Measurements from ENCODE around the gene B3GNT2.

B3GNT2 gene

GRCh38 chr2:62203459-62203858 lies 7.5 kb downstream of the B3GNT2 start:
- no peak overlapping the region for H3K4me2 ChIP-seq
- no peak overlapping the region for H3K9ac ChIP-seq
- peaks cover 98% of the 10 kb centered on the region for H3K79me2 ChIP-seq (ENCODE audit: insufficient read depth, low read depth)
- H3K27ac ChIP-seq, result no peak overlapping the region
- peaks cover 45% of the 10 kb centered on the region for H3K4me1 ChIP-seq (ENCODE audit: low read depth, poor library complexity, severe bottlenecking)
- H4K20me1 ChIP-seq (ENCODE audit: insufficient read depth), result peaks cover 48% of the 10 kb centered on the region
- H2AFZ ChIP-seq (ENCODE audit: low read depth), result no peak overlapping the region
- H3K36me3 ChIP-seq (ENCODE audit: insufficient read depth), result no peaks in the 10 kb centered on the region
- TF ChIP-seq, protein P1, sequence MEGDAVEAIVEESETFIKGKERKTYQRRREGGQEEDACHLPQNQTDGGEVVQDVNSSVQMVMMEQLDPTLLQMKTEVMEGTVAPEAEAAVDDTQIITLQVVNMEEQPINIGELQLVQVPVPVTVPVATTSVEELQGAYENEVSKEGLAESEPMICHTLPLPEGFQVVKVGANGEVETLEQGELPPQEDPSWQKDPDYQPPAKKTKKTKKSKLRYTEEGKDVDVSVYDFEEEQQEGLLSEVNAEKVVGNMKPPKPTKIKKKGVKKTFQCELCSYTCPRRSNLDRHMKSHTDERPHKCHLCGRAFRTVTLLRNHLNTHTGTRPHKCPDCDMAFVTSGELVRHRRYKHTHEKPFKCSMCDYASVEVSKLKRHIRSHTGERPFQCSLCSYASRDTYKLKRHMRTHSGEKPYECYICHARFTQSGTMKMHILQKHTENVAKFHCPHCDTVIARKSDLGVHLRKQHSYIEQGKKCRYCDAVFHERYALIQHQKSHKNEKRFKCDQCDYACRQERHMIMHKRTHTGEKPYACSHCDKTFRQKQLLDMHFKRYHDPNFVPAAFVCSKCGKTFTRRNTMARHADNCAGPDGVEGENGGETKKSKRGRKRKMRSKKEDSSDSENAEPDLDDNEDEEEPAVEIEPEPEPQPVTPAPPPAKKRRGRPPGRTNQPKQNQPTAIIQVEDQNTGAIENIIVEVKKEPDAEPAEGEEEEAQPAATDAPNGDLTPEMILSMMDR (conservative IDR thresholded peaks at IDR 0.05; ENCODE audit: low read depth, low read length), result no peak
- no peak overlapping the region for H3K4me3 ChIP-seq (IDR thresholded peaks at IDR 0.05; ENCODE audit: insufficient read depth, low read depth, low read length)
- no peaks in the 10 kb centered on the region for H3K27me3 ChIP-seq (ENCODE audit: insufficient read depth, low read depth)

DNA sequence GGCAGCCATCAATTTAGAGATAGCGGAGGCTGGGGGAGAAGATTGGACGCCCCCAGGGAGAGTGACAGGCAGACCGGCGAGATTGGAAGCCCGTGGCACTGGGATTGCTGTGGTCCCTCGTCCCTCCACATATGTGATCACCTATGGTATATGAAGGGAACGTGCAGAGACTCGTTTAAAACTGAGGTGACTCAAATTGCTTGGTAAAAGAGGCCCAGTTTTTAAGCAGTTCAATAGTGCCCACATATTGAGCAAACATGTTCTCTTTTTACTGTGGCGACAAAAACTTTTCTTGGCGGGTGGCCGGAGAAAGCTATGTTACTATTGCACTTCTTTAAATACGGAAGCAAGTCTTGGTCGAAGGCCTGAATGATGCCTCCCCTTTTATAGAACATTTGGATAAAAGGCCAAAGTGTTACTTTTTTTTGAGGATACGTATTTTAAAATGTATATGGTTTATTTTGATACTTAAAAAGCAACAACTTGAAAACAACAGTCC lies 9.1 kb downstream of the B3GNT2 start:
- H3K4me1 ChIP-seq (ENCODE audit: low read depth, poor library complexity, severe bottlenecking), result peaks cover 29% of the 10 kb centered on the region
- peaks cover 34% of the 10 kb centered on the region for H4K20me1 ChIP-seq (ENCODE audit: insufficient read depth)
- H3K27me3 ChIP-seq (ENCODE audit: insufficient read depth, low read depth), result no peaks in the 10 kb centered on the region
- TF ChIP-seq, protein P1 (conservative IDR thresholded peaks at IDR 0.05; ENCODE audit: low read depth, low read length), result no peak
- H3K9ac ChIP-seq, result no peak overlapping the region
- H3K4me3 ChIP-seq (IDR thresholded peaks at IDR 0.05; ENCODE audit: insufficient read depth, low read depth, low read length), result no peak overlapping the region
- peaks cover 98% of the 10 kb centered on the region for H3K79me2 ChIP-seq (ENCODE audit: insufficient read depth, low read depth)
- H3K36me3 ChIP-seq (ENCODE audit: insufficient read depth), result no peaks in the 10 kb centered on the region
- H3K27ac ChIP-seq, result no peak overlapping the region
- no peak overlapping the region for H3K4me2 ChIP-seq
- H2AFZ ChIP-seq (ENCODE audit: low read depth), result no peak overlapping the region

GRCh38 chr2:62205554-62205953 lies 9.6 kb downstream of the B3GNT2 start:
- Histone ChIP-seq H3K79me2 (ENCODE audit: insufficient read depth, low read depth) (peaks cover 98% of the 10 kb centered on the region), H3K4me1 (ENCODE audit: low read depth, poor library complexity, severe bottlenecking) (peaks cover 24% of the 10 kb centered on the region), H2AFZ (ENCODE audit: low read depth) (no peak overlapping the region), H3K27ac (no peak overlapping the region), H3K4me2 (no peak overlapping the region), H3K27me3 (ENCODE audit: insufficient read depth, low read depth) (no peaks in the 10 kb centered on the region), H4K20me1 (ENCODE audit: insufficient read depth) (peaks cover 29% of the 10 kb centered on the region), H3K9ac (no peak overlapping the region), H3K36me3 (ENCODE audit: insufficient read depth) (no peaks in the 10 kb centered on the region), H3K4me3 (IDR thresholded peaks at IDR 0.05; ENCODE audit: insufficient read depth, low read depth, low read length) (no peak overlapping the region)
- TF ChIP-seq, protein P1 (conservative IDR thresholded peaks at IDR 0.05; ENCODE audit: low read depth, low read length), result no peak

DNA sequence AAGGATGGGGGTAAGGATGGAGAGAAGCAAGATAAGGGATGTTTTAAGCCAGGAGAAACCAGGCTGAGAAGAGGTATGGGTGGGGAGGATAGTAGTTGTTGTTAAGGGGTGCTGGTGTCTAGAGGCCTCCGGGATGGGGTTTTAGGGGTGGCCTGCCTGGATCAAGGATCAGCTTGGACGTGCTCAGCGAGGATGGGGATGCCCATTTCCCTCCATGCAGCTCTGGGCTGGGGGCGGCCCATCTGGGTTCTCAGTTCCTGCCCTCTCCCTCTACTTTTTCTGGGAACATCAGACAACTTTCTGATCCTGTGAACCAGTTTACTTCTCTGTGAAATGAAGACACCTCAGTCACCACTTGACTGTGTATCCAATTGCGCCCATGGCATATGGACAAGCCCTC lies 10.1 kb downstream of the B3GNT2 start:
- TF ChIP-seq, protein P1 (conservative IDR thresholded peaks at IDR 0.05; ENCODE audit: low read depth, low read length), result no peak
- no peak overlapping the region for H3K9ac ChIP-seq
- no peak overlapping the region for H3K4me2 ChIP-seq
- H3K36me3 ChIP-seq (ENCODE audit: insufficient read depth), result no peaks in the 10 kb centered on the region
- H3K27ac ChIP-seq, result no peak overlapping the region
- no peaks in the 10 kb centered on the region for H3K27me3 ChIP-seq (ENCODE audit: insufficient read depth, low read depth)
- H2AFZ ChIP-seq (ENCODE audit: low read depth), result no peak overlapping the region
- H3K79me2 ChIP-seq (ENCODE audit: insufficient read depth, low read depth), result peaks cover 98% of the 10 kb centered on the region
- no peak overlapping the region for H3K4me3 ChIP-seq (IDR thresholded peaks at IDR 0.05; ENCODE audit: insufficient read depth, low read depth, low read length)
- peaks cover 25% of the 10 kb centered on the region for H4K20me1 ChIP-seq (ENCODE audit: insufficient read depth)
- H3K4me1 ChIP-seq (ENCODE audit: low read depth, poor library complexity, severe bottlenecking), result peaks cover 20% of the 10 kb centered on the region

All from KMS-11 (cell line).